Measurements from ENCODE around the gene RANBP3. TPM values are rescaled to one million over a fixed set of nuclear protein-coding genes. Genes with fewer than 3 reads are reported as not detected.
"Not testable (repeated sequence)": the region's sequence is repeated elsewhere in the genome, so short reads cannot be mapped to it uniquely, and the experiment has no call there.

The RANBP3 gene
- total RNA-seq, 1 experiment from 2014 or later: 74.8 TPM

- peaks cover 30% of the 10 kb centered on the region for H3K4me1 ChIP-seq
- not testable (repeated sequence) for H3K4me3 ChIP-seq; H3K9me3 ChIP-seq (replicated peaks); H3K27me3 ChIP-seq; H3K36me3 ChIP-seq
- peak overlapping the region; percentile 15; the same call in 1 of the 2 replicates for H3K27ac ChIP-seq
- DNase-seq: peak; percentile 74 to 84
These were observed 94.6 kb downstream of the RANBP3 start for GRCh38 chr19:5883157-5883873.

DNA sequence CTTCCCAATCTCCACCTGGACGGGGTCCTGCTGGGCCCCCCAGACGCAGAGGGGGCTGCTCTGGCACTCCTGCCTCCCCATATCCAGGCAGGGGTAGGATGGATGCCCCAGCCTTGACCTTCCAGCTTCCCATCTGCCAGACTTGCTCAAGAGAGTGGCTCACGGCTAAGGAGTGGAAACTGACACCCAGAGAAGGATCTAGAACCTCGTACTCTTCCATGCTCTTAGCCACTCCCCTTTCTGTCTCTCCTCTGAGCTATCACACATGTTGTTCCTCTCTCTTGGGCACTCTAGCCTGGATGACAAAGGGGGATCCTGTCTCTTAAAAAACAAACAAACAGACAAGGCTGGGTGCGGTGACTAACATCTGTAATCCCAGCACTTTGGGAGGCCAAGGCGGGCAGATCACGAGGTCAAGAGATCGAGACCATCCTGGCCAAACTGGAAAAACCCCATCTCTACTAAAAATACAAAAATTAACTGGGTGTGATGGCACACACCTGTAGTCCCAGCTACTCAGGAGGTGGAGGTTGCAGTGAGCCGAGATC is 95.4 kb downstream of the RANBP3 start:
- no peaks in the 10 kb centered on the region for H3K9me3 ChIP-seq (replicated peaks)
- H3K4me1 ChIP-seq: peaks cover 39% of the 10 kb centered on the region
- H3K4me3 ChIP-seq: no peak overlapping the region
- no peaks in the 10 kb centered on the region for H3K36me3 ChIP-seq
- H3K27me3 ChIP-seq: no peaks in the 10 kb centered on the region
- H3K27ac ChIP-seq: no peak overlapping the region; the same call in 1 of the 2 replicates
- DNase-seq: peak in 1 of 2 experiments; percentile 41

GRCh38 chr19:5881543-5882299 is 96.2 kb downstream of the RANBP3 start:
- Histone ChIP-seq H3K4me1 (peaks cover 46% of the 10 kb centered on the region), H3K27ac (no peak overlapping the region; the same call in 1 of the 2 replicates), H3K9me3 (replicated peaks) (no peaks in the 10 kb centered on the region), H3K4me3 (no peak overlapping the region), H3K36me3 (no peaks in the 10 kb centered on the region), H3K27me3 (no peaks in the 10 kb centered on the region)
- peak in 1 of 2 experiments; percentile 30 for DNase-seq

DNA sequence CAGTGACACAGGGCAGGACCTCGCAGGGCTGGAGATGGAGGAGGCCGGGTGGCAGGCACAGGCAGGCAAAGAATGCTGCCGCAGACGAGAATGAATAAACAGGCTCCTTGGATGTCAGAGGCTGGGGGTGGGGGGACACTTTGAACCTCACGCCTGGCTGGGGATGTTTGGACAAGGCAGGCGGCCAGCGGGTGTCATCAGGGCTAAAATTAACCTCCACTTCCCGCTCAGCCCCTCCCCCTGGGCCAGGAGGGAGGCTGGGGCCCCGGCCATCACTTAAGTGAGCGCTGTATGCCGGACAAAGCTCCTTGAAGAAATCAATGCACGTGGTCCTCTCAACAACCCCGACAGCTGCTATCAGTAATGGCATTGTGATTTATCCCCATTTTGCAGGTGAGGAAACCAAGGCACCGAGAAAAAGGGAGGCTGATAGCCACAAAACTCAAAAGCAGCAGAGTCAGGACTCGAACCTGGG is 97.3 kb downstream of the RANBP3 start:
- peak; percentile 84 to 86 for DNase-seq
- Histone ChIP-seq H3K9me3 (replicated peaks) (no peaks in the 10 kb centered on the region), H3K27ac (peak overlapping the region; percentile 10; the same call in 1 of the 2 replicates), H3K4me1 (peaks cover 55% of the 10 kb centered on the region), H3K27me3 (no peaks in the 10 kb centered on the region), H3K36me3 (no peaks in the 10 kb centered on the region), H3K4me3 (no peak overlapping the region)

DNA sequence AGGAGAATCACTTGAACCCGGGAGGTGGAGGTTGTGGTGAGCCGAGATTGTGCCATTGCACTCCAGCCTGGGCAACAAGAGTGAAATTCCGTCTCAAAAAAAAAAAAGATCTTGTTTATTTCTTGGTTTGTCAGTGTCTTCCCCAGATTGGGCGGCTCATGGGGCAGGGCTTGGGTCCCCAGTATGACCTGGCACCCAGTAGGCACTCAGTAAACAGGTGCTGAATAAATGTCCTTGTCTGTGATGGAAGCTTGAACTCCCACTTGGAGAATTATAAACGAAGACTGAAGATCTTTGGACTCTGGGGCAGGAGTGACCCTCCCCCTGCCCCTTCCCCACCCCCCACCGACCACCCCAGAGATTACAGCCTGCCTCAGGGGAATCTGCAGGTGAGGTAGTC is 97.7 kb downstream of the RANBP3 start:
- Histone ChIP-seq H3K9me3 (replicated peaks) (no peaks in the 10 kb centered on the region), H3K4me3 (no peak overlapping the region), H3K27ac (no peak overlapping the region), H3K36me3 (no peaks in the 10 kb centered on the region), H3K4me1 (peaks cover 55% of the 10 kb centered on the region), H3K27me3 (no peaks in the 10 kb centered on the region)
- no peak for DNase-seq

- DNase-seq: peak; percentile 50 to 77
- Histone ChIP-seq H3K9me3 (replicated peaks) (no peaks in the 10 kb centered on the region), H3K27ac (peak overlapping the region; percentile 81), H3K36me3 (no peaks in the 10 kb centered on the region), H3K4me3 (no peak overlapping the region), H3K4me1 (peaks cover 55% of the 10 kb centered on the region), H3K27me3 (no peaks in the 10 kb centered on the region)
These were observed 100.1 kb downstream of the RANBP3 start for GRCh38 chr19:5877882-5878281.

GRCh38 chr19:5877427-5877826 is 100.5 kb downstream of the RANBP3 start:
- Histone ChIP-seq H3K36me3 (no peaks in the 10 kb centered on the region), H3K27me3 (no peaks in the 10 kb centered on the region), H3K4me3 (no peak overlapping the region), H3K27ac (peak overlapping the region; percentile 81), H3K9me3 (replicated peaks) (no peaks in the 10 kb centered on the region), H3K4me1 (peaks cover 52% of the 10 kb centered on the region)
- peak in 1 of 2 experiments; percentile 39 for DNase-seq

- peaks cover 34% of the 10 kb centered on the region for H3K4me1 ChIP-seq
- DNase-seq; H3K27me3 ChIP-seq; H3K4me3 ChIP-seq; H3K27ac ChIP-seq; H3K36me3 ChIP-seq; H3K9me3 ChIP-seq (replicated peaks): not testable (repeated sequence)
These were observed 103.4 kb downstream of the RANBP3 start for GRCh38 chr19:5874496-5874895.

- no peaks in the 10 kb centered on the region for H3K9me3 ChIP-seq (replicated peaks)
- no peak for DNase-seq
- H3K27ac ChIP-seq: no peak overlapping the region
- no peaks in the 10 kb centered on the region for H3K36me3 ChIP-seq
- H3K4me1 ChIP-seq: peaks cover 27% of the 10 kb centered on the region
- no peak overlapping the region for H3K4me3 ChIP-seq
- H3K27me3 ChIP-seq: no peaks in the 10 kb centered on the region
These were observed 104.2 kb downstream of the RANBP3 start for GRCh38 chr19:5873617-5874199.

- Histone ChIP-seq H3K9me3 (replicated peaks) (no peaks in the 10 kb centered on the region), H3K27me3 (no peaks in the 10 kb centered on the region), H3K27ac (no peak overlapping the region), H3K4me1 (peaks cover 3% of the 10 kb centered on the region; the same call in 1 of the 2 replicates), H3K4me3 (no peak overlapping the region), H3K36me3 (no peaks in the 10 kb centered on the region)
- DNase-seq: no peak
These were observed 107.0 kb downstream of the RANBP3 start for GRCh38 chr19:5870986-5871394.

DNA sequence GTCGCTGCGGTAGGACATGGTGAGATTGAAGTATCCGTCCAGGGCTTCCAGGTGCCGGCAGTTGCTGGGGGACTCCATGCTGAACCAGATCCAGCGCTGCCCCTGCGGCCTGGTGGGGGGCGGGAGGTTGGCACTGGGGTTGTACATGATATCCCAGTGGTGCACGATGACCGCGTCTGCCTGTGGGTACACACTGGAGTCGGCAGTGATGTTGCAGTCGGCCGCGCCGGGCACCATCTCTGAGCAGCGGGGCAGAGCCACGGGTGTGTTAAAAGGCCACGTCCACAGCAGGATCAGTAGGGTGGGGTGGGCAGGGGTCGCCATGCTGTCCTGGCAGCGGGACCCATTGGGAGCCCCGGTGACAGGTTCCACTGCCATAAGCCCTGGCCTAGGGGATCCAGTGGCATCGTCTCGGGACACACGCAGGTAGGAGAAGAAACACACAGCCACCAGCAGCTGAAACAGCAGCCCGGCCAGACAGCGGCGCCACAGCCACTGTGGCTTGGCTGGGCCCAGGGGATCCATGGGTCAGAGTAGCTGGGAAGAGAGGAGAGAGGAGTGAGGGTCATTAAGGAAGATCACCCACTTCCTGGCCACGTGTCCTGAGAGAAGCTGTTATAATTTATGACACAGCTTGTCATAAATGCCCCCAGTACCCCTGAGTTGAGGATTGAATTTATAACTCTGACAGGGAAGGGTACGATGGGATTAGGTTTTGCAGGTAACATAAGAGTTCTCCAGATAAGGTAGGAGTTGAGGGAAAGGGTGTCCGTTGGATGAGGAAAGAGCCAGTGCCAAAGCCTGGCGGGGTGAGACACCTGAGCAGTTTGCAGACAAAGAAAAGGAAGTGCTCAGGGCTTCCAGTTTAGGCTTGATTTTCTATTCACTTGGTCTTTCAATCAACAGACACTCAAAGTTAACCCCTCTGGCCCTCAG is 110.5 kb downstream of the RANBP3 start:
- no peak overlapping the region for H3K27ac ChIP-seq
- no peak for DNase-seq
- no peaks in the 10 kb centered on the region for H3K9me3 ChIP-seq (replicated peaks)
- no peaks in the 10 kb centered on the region for H3K36me3 ChIP-seq
- H3K4me3 ChIP-seq: no peak overlapping the region
- H3K4me1 ChIP-seq: peaks cover 5% of the 10 kb centered on the region
- H3K27me3 ChIP-seq: no peaks in the 10 kb centered on the region

Measured in SJCRH30 (cell line).